ENCODE measurements around the gene MPL. TPM values are rescaled to one million over a fixed set of nuclear protein-coding genes. Genes with fewer than 3 reads are reported as not detected.

Gene MPL
- total and polyA plus RNA-seq, 2 of the 13 experiments (the other 11 are each of a cell fraction or from before 2014, with no cell fraction given) = not detected

GRCh38 chr1:43352351-43352705 is 14.7 kb downstream of the MPL start (continued):
- TF ChIP-seq JUND (CRISPR knock-in tag; IDR thresholded peaks at IDR 0.05) (no peak), ONECUT2 (CRISPR knock-in tag; IDR thresholded peaks at IDR 0.05) (no peak), GPBP1L1 (CRISPR knock-in tag; IDR thresholded peaks at IDR 0.05) (no peak), PITX1 (CRISPR knock-in tag; IDR thresholded peaks at IDR 0.05) (no peak)

- Histone ChIP-seq H3K4me3 (replicated peaks in 1 of 3; ENCODE audit: insufficient read depth in 1 of 3, low read depth in 2 of 3, low read length in 3 of 3) (no peak overlapping the region), H3K27ac (ENCODE audit: extremely low read length, insufficient read depth, low read length) (no peak overlapping the region), H3K4me2 (ENCODE audit: low read depth, low read length) (no peak overlapping the region), H4K20me1 (ENCODE audit: insufficient read depth, low read length) (no peaks in the 10 kb centered on the region), H2AFZ (ENCODE audit: low read length) (no peak overlapping the region), H3K9me3 (ENCODE audit: low read length) (no peaks in the 10 kb centered on the region), H3K9ac (ENCODE audit: insufficient read depth, low read depth, low read length) (no peak overlapping the region), H3K79me2 (ENCODE audit: insufficient read depth, low read length) (no peaks in the 10 kb centered on the region), H3K4me1 (ENCODE audit: insufficient read depth, low read length) (peaks cover 56% of the 10 kb centered on the region), H3K36me3 (replicated peaks in 1 of 2; ENCODE audit: control insufficient read depth in 1 of 2, insufficient read depth in 2 of 2, low read length in 2 of 2) (no peaks in the 10 kb centered on the region), H3K27me3 (ENCODE audit: control insufficient read depth in 1 of 2, insufficient read depth in 2 of 2, low read length in 2 of 2) (no peaks in the 10 kb centered on the region; a peak in 1 of 5 replicates)
- no peak for DNase-seq (ENCODE audit: low spot score)
- ChIA-PET POLR2A (interaction anchor here (1.3 kb wide), 1 partner anchor 38 kb away, joined by 4 read pairs; no protein-coding TSS in a partner anchor), CTCF (ENCODE audit: low intra/inter-chr PET ratio, low total read pairs) (no interaction called here)
- in situ Hi-C loops (cut with HindIII; ENCODE audit: extremely low pct_ligation_motif_present, low pct_unique_long_range_greater_than_20kb) = no loop called here
- ATAC-seq = no peak
- BruUV-seq (replicated peaks) = no TSS peak
- intact Hi-C loops (cut with micrococcal nuclease; ENCODE audit: unreplicated experiment) = no loop called here
- TF ChIP-seq ZNF354B (CRISPR knock-in tag; IDR thresholded peaks at IDR 0.05) = no peak
- TF ChIP-seq ZNF44 (CRISPR knock-in tag; IDR thresholded peaks at IDR 0.05) = no peak
- no peak for TF ChIP-seq NR2F2 (IDR thresholded peaks at IDR 0.05; ENCODE audit: borderline replicate concordance, low read depth)
- no peak for TF ChIP-seq ZNF816 (CRISPR knock-in tag; IDR thresholded peaks at IDR 0.05; ENCODE audit: borderline replicate concordance)
- TF ChIP-seq FIP1L1 (IDR thresholded peaks at IDR 0.05; ENCODE audit: borderline replicate concordance, insufficient read depth, low read depth, low read length) = no peak
- no peak for TF ChIP-seq SIN3B (IDR thresholded peaks at IDR 0.05; ENCODE audit: low read length)
- TF ChIP-seq GATAD1 (CRISPR knock-in tag; IDR thresholded peaks at IDR 0.05) = no peak
- no peak for TF ChIP-seq ZNF512 (CRISPR knock-in tag; IDR thresholded peaks at IDR 0.05)
- TF ChIP-seq TCF7L2 (IDR thresholded peaks at IDR 0.05; ENCODE audit: low read depth, low read length) = no peak
- TF ChIP-seq GABPB1 (CRISPR knock-in tag; IDR thresholded peaks at IDR 0.05) = no peak
- no peak for TF ChIP-seq PHF20 (CRISPR knock-in tag; IDR thresholded peaks at IDR 0.05)
- WGBS (ENCODE audit: low lambda C conversion rate) = 70% methylated on average over 3 of the region's 3 CpGs
- FAIRE-seq = no peak
These were observed 15.3 kb downstream of the MPL start for GRCh38 chr1:43352881-43353280.

Measured in HepG2 (cell line).